CD4-positive, alpha-beta T cell treated with Interleukin-17A for 1 hour (primary cell): Measurements from ENCODE around the gene ENDOG.

ENCODE experiments used
- DNase-seq: peaks from one replicate; pipeline ENCODE4 v3.0.0-alpha.2; 2020

The ENDOG gene

DNA sequence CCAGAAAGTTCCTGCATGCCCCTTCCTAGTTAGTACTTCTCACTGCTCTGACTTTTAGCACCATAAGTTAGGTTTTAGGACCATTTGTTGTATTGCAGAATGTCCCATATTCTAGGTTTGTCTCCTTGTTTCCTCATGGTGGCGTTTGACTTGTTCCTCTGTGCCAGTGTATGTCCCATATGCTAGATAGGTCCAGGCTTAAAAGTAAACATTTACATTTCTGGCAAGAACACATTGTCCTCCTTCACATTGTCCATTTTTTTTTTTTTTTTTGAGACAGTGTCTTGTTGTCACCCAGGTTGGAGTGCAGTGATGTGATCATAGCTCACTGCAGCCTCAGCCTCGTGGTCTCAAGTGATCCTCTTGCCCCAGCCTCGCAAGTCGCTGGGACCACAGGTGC, 15.8 kb upstream of the ENDOG start:
- no peak for DNase-seq

DNA sequence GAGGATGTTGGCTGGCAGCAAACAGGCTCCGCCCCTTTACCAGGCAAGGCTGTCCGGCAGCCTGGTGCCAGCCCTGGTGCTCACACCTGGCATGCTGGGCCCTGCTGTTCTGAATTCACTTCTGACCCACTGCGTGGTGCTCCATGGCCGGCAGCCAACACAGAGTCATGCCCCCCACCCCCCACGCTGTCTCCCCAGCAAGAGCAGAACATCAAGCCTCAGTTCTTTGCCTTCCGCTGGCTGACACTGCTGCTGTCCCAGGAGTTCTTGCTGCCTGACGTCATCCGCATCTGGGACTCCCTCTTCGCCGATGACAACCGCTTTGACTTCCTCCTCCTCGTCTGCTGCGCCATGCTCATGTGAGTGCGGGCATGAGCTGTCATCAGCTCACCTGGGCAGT, 12.6 kb upstream of the ENDOG start:
- DNase-seq, result no peak

DNA sequence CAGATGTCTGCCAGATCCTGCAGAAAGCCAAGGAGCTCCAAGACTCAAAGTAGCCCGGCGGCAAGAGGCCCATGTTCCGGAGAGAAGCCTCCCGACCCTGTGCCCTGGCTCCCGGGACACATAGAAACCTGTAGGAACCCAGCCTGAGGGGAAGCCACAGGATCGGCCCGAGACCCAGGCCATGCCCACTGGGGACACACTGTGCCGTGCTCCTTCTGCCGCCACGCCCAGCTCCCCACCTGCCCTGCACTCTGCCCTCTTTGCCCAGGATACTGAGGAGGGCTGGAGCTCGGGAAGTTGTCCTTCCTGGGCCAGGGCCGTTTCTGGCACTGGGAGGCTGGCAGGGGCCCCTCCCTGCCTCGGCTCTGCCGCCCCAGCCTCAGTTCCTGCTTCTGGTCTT, 10.5 kb upstream of the ENDOG start:
- DNase-seq, result no peak

DNA sequence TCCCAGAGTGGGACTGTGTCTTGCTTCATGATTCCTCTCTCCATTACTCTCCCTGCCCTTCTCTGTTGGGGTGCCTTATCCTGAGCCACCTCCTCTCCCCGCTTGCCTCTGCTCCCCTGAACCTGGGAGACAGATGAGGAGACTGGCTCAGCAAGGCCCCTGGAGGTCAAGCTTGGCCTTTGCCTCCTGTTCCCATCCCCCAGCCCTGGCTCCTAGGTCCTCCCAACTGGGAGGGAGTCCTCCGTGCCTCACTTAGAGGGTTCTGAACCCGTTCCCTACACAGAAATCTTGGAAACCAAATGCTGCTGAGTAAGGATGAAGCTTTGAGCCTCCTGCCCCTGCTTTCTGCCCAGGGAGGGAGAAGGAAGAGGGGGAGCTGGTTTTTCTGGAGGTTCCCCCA, 9.8 kb upstream of the ENDOG start:
- DNase-seq, result no peak

DNA sequence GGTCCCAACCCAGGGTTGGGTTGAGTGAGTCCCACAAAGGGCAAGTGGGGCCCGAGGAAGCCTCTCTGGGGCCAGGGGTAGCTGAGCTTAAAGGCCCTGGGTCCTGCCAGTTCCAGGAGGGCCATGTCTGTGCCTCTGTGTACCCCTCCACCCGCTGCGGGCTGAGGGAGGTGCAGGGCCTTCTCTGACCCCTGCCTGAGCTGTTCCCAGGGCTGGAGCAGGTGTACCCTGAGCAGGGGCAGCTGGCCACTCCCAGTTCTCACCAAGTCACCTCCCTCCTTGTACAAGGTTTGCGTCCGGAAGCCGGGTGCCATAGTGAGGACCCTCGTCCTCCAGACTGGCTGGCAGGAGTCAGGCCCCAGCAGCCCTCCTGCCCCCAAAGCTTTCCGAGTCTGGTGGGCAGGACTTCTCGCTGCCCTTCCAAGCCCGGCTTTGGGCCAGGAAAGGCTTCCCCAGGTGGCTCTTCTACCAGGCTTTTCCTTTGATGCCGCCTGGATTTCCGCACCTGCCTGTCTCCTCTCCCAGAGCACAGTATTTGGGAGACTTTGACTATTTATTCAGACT, 9.2 kb upstream of the ENDOG start:
- no peak for DNase-seq

DNA sequence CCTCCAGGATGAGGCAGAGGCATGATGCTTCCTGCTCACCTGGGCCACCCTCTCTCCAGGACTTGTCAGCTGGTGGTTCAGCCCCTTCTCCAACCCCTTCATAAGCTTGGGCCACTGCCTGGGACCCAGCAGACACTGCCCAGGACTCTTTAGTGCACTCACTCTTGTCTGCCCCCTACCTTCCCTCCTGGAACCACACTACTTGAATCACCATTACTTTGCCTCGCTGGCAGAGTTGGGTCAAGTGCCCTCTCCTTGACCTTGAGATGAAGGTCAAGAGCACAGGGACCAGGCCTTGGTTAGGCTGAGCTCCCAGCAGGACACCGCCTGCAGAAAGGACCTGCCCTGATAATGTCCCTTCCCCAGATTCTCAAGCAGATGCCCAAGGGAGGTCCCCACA, 8.5 kb upstream of the ENDOG start:
- no peak for DNase-seq

DNA sequence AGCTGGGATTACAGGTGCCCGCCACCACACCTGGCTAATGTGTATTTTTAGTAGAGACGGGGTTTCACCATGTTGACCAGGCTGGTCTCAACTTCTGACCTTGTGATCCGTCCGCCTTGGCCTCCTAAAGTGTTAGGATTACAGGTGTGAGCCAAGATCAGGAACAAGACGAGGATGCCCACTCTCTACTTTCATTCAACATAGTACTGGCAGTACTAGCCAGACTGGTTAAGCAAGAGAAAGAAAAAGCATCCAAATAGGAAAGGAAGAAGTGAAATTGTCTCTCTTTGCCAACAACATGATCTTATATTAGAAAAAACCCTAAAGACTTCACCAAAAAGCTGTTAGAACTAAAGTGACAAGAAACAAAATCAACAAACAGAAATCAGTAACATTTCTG, 7.4 kb upstream of the ENDOG start:
- no peak for DNase-seq

DNA sequence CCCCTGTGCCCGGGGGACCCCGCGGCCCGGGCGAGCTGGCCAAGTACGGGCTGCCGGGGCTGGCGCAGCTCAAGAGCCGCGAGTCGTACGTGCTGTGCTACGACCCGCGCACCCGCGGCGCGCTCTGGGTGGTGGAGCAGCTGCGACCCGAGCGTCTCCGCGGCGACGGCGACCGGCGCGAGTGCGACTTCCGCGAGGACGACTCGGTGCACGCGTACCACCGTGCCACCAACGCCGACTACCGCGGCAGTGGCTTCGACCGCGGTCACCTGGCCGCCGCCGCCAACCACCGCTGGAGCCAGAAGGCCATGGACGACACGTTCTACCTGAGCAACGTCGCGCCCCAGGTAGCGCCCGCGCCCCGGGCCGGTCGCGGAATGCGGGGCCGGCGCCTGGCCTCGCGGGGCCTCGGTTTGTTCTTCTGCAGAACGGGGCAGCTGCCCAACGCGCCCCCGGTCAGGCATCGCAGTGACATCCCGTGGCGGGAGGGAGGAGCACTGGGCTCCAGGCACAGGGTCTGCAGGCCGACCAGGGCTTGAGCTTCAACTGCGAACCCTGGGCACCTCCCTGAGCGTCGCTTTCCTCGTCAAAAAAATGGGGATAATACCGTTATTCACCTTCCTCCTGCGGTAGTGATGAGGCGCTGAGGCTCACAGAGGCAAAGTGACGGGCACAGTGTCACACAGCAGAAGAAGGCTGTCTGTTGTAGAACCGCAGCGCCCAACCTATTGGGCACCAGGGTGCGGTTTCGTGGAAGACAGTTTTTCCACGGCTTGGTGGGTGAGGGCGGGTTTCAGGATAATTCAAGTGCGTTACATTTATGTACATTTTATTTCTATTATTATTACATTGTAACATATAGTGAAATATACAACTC, 777 bp downstream of the ENDOG start:
- DNase-seq, result peak; percentile 30

DNA sequence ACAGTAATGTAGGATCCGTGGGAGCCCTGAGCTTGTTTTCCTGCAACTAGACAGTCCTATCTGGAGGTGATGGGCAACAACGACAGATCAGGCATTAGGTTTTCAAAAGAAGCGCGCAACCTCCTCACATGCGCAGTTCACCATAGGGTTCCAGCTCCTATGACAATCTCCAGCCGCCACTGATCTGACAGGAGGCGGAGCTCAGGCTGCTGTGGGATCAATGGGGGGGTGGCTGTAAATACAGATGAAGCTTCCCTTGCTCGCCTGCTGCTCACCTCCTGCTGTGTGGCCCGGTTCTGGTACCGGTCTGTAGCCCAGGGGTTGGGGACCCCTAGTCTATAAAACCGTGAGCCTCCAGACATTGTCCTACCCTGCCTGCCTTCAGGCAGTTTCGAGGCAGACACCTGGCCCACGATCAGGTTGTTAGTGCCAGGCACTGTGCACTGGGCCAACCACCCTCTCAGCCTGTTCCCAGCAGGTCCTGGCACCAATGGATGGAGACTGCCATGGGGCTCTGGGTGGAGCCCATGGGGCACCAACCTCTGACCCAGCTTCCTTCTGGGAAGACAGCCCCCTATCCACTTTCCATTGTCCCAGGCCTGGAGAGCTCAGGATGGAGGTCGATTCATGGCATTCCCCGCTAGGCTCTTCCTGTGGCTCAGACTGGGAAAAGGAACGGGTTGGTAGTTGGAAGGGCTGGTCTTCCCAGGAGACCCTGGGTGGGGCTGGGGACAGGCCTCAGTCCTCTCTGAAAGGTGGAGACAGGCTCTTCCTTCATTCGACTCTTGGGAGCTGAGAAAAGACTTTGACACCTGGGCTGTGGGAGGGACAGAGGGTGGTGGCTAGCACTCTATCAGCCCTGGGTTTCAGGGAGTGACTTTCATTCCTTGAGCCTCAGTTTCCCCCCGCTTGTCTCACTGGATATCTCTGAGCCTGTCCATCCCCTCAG, 1.7 kb downstream of the ENDOG start:
- no peak for DNase-seq

DNA sequence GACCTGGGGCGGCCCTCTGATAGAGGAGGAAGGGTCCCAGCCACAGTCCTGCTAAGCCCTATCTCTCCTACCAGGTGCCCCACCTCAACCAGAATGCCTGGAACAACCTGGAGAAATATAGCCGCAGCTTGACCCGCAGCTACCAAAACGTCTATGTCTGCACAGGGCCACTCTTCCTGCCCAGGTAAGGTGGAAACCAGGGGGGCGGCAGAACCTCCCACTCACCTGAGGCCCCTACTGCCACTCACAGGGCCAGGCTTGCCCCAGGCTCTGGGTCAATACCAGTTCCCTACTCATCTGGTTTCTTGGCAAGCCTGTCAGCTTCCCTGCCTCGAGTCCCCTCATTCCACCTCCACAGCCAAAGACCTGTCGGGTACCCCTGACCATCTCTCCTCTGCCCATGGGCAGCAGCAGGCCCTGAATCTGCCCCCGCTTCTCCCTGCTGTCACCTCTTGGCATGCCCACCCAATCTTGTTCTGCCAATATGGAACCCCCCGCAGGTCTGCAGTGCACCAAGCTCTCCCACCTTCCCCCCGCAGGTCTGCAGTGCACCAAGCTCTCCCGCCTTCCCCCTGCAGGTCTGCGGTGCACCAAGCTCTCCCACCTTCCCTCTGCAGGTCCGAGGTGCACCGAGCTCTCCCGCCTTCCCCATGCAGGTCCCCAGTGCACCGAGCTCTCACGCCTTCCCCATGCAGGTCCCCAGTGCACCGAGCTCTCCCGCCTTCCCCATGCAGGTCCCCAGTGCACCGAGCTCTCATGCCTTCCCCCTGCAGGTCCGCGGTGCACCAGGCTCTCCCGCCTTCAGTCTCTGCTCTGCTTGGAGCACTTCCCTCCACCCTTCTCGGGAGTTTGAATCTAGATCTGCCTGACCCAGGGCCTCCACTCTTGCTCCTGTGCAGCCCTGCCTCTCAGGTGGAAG, 2.6 kb downstream of the ENDOG start:
- DNase-seq, result no peak

DNA sequence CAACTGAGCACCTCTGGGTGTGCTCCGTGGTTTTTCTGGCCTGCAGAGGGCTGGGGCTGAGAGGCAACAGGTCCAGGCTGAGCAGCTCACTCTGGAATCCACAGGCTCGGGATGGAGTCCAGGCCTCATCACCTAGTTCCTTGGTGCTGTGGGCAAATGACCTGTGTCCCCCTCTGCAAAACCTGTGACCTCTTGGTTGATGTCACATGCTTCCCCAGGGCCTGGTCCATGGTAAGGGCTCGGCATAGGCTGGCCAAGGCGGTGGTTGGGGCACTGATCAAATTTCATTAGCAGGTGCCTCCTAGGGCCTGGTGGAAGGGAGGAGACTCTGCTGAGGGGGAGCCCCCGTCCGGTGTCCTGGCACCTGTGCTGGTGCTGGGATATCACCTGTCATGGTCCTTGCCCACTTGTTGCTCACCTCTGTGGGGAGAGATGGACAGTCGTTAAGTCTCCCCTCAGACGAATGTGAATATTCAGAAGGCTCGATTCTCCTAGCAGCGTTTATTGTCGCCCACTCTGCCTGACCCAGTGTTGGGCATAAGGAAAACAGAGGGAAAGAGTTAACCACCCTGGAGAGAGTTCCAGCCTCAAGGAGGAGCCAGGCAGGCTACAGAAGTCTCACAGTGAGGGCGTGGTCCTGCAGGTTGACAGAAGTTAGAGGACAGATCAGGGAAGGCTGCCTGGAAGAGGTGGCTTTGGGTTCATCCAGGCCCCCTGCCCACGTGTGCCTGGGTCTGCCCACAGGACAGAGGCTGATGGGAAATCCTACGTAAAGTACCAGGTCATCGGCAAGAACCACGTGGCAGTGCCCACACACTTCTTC, 3.5 kb downstream of the ENDOG start:
- DNase-seq, result no peak

DNA sequence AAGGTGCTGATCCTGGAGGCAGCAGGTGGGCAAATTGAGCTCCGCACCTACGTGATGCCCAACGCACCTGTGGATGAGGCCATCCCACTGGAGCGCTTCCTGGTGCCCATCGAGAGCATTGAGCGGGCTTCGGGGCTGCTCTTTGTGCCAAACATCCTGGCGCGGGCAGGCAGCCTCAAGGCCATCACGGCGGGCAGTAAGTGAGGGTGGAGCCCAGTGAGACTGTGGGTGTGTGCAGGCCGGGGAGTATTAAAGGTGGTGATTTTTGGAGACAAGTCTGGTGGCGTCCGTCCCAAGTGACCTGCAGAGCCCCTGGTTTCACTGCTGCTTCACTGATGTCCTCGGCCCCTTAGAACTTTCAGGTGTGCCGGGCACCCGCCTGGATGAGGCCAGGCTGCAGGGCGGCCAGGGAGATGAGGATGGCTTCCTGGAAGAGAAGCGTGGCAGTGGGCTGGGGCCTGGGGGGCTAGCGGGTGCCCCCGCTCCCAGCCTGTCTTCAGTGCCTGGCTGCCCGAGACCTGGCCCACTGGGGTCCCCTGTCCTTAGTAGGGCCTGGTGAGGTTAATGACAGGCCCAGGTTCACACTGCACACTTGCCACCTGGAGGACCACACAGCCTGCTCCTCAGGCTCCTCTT, 4.2 kb downstream of the ENDOG start:
- no peak for DNase-seq

DNA sequence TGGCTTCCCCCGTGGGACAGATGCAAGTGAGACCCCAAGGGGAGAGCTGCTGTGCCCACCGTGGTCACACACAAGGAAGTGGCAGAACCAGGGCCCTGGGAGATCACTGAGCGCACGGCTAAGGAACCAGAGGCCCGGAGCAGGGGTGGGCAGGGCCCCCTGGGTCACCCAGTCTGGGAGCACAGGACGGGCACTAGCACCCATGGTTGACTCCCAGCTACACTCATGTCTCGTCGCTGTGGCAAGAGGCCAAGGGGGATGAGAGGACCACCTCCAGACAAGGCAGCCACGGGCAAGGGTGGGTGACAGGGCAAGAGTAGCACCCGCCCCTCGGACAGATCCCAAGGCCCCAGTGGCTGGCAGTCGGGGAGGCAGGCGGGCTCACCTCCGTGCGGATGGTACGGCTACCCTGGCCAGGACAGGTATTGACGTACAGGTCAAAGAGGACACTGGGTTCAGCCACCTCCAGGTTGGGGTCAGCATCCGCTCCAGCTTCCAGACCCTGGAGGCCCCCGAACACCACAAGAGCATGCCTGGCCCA, 5.1 kb downstream of the ENDOG start:
- no peak for DNase-seq

DNA sequence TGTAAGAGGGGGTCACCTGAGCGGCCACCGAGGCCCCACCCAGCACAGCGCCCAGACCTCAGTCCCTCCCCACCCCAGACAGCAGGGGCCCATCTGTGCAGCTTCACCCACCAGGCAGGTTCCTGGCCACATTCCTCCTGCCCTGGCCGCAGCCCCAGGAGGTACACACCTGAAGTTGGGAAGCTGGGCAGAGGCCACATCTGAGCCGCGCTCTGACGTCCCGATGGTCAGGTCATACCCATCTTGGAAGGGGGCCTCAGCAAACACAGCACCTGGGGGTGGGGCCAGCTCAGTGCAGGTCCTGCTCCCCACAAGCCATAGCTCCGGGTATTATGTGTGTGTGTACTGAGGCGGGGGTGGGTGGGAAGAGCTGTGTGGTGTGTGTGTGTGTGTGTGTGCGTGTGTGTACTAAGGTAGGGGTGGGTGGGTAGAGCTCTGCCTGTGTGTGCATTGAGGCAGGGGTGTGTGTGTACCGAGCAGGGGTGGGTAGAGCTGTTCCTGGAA, 5.7 kb downstream of the ENDOG start:
- DNase-seq, result no peak

DNA sequence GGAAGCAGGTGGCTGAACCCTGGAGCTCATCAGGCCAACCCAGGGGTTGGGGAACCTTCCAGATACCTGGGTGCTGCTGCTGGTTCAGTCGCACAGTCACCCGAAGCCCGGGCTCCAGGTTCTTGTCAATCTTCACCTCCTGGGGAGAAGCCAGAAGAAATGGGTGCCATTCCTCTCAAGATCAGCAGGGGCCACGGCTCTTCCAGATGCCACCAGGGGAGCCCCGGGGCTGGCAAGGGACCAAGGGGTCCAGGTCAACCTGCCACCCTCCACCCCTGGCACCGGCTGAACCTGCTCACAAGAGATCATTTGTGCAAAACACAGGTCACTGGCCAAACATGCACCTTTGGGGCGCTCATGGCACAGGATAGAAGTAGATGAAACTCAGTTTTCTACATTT, 6.6 kb downstream of the ENDOG start:
- no peak for DNase-seq

DNA sequence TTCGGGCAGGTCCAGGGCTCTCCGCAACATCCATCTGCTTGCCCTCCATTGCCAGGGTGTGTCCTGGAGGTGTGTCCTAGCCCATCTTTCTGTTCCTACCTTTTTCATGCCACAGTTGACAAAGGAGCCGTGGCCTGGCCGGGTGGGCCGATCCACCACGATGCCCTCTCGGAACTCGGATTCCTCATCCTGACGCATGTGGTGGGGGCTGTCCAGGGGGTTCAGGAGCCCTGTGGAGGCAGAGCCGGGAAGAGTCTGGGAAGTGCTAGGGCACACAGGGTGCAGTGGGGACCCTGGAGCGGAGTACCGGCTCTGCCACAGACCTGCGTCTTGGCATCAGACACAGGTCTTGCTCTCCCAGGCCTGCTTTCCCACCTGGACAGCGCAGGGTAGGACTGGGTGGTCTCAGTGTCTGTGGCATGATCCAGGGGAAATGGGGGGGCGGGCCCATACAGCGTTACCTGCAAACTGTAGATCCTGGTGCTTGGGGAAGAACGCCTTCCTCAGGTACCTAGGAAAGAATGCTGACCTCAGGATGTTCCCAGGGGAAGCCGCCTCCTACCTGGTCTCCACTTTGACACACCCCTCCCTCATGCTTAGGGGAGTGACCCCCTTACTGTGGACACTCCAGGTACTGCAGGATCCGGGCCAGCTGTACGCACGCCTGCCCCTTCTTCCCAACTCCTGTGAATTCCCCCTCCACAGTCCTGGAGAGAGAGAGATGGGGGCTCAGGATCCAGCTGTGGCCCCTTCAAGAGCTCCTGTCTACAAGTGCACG, 7.8 kb downstream of the ENDOG start:
- no peak for DNase-seq

DNA sequence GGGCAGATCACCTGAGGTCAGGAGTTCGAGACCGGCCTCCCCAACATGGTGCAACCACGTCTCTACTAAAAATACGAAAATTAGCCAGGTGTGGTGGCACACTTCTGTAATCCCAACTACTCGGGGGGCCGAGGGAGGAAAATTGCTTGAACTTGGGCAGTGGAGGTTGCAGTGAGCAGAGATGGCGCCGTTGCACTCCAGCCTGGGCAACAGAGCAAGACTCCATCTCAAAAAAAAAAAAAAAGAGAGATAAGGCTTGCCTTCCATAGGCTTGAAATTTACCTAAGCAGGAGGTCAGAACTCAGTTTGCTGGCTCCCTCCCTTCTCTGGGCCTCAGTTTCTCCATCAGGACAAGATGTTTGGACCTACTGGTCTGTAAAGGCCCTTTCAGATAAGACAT, 10.0 kb downstream of the ENDOG start:
- no peak for DNase-seq

DNA sequence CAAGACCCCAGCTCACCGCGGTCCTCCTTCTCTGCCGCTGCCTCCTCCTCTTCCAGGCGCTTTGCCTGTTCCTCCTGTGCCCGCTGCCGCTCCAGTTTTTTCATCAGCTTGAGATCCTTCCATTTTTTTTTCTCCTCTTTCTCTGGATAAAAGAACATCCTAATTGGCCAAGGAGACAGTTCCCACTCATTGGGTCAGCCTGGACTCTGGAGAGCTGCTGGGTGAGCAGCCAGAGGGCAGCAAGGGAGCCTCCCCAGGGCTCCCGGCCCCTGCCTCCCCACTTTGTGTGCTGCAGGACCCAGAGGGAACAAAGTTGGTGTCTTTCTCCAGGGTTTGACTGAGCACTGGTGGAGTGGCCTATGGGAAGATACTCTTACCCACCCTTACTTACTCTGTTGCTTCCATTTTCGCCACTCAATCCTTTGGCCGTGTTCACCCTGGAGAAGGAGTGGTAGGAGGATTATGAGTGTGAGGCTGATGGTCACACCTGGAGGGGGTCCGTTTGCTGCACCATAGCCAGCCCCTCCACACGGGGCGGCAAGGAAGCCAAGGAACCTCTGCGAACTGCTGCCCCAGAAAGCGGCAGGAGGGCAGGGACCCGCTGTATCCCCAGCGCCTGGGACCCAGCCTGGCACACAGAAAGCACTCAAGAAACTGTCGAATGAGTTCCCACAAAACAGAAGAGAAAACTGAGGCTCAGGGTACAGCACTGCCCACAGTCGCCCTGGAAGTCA, 10.6 kb downstream of the ENDOG start:
- no peak for DNase-seq
